T-helper 9 cell (primary cell): ENCODE data around the gene TMOD3.

Experiments
- DNase-seq: peaks from one replicate; pipeline ENCODE4 v3.0.0-alpha.2; 2020

Gene TMOD3

DNA sequence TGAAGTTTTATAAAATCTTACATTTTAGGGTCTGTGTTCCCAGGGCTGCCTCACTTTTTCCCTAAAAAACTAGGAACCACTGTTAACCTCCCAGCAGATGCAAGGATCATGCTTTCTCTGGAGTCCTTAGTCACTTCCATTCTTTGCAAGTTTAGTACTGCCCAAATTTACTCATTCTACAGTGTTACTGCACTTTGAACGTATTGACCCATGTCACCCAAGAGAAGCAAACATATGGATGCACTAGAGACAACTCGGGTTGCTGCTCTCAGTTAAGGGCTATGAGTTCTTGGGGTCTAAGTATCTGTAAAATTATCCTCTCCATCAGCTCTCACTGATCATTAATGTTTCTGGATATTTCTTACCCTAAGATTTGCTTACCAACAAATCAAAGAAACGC lies 83.1 kb downstream of the TMOD3 start:
- DNase-seq: no peak

DNA sequence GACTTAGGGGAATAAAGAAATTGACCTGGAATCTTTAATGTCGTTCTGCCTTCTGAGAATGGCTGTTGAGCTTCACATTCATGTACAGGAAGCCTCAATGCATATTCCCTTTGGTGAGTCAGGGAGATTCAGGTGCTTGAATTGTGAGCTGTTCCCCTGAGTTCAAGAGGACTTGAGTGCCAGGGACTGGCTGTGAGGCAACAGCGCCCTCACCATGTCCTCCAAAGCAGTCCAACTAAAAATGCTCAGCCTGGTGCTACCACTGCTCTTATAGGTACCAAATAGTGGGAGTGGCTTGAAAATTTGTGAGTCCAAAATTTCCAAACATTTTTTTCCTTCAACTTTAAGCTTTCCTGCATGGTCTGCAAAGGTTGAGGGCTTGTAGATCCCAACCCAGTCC lies 88.0 kb downstream of the TMOD3 start:
- DNase-seq: no peak

DNA sequence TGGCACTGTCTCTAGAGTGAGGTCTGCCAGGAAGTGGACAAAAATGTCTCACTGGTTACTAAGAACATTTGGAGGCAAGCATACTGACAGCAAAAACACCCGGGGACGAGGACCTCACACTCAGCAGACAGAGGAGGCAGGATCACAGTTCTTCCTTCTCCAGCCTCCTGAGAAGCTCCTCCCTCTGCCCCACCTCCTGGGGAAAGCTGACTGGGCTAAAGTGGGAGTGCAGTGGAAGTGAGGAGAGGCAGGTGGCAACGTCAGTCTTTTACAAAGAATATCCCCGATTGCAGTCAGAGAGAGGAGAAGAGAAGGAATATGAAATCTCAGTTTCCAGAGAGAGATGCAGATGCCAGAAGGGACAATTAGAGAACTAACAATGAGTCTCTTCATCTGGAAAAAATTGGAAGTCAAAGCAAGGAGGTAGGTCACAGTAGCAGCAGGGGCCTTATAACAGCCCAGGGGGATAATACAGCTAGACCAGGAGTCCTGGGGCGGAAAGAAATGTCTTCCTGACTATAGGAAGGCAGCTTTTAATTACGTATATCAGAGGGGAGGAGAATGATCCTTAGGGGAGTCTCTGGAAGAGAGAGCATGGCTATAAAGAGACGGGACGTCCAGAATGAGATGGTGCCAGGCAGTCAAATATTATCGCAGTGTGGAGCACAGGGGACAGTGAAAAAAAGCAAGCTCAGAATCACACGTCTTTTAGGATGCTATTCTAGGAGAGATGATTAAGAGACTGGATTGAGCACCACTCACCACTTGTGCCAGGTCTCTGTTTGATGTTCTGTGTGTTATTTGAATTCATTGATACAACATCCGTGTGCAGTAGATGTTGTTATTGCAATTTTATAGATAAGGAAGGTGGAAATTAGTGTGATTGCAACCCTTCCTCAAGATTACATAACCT lies 95.0 kb downstream of the TMOD3 start:
- DNase-seq: no peak

DNA sequence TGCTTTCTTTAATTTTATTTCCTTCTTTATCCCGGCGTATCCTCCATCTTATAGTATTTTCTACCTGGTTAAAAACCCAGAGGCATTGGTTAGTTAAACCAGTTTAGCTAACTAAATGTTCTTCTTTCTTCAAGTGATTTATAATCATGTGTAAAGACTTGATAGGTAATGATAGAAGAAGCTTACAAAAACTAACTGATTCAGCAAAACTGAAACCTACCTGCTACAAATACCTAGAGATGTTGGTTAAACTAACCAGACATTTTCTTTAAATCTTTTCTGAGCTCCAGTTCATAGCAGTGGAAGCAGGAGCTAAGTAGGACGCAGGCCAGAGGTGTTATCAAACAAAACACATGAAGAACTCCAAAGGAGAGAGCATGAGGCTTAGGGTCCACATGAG lies 97.4 kb downstream of the TMOD3 start:
- DNase-seq: no peak

DNA sequence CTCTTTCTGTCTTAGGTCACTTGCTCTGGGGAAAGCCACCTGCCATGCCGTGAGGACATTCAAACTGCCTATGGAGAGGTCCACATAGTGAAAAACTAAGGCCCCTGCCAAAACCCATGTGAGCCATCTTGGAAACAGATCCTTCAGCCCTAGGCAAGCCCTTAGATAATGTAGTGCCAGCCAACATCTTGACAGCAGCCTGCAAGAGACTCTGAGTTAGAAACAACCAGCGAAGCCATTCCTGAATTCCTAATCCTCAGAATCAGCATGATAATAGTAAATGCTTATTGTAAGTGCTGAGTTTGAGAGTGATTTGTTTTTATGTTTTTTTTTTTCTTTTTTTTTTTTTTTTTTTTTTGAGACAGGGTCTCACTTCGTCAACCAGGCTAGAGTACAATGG lies 101.6 kb downstream of the TMOD3 start:
- DNase-seq: no peak

DNA sequence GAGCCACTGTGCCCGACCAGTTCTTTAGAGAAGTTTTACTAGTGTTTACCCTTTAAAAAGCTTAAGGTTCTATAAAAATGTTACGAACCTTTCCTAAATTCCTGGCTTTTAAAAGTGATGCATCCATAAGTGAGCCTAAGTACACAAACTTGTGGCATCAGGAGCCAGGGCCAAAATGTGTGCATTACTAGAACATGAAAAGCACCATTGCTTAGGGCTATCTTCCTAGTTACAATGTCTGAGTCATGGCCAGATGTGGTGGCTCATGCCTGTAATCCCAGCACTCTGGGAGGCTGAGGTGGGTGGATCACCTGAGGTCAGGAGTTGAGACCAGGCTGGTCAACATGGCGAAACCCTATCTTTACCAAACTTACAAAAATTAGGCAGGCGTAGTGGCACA lies 102.2 kb downstream of the TMOD3 start:
- no peak for DNase-seq

DNA sequence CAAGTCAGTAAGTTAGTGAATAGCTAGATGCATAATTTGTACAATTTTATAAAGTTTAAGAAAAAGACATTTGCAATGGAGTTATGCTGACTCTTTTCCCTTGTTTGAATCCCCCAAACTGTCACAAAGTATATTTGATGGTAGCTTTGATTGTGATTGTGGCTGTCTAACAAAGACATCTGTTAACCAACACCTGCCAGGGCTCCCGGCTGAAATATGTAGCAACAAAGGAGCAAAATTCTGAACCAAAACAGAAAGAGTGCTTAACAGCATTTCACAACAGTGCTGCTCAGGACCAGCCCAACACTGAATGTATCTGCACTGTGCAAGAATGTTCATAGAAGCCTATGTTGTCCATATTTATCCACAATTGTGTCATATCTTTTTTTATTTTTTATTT lies 102.7 kb downstream of the TMOD3 start:
- DNase-seq: no peak

DNA sequence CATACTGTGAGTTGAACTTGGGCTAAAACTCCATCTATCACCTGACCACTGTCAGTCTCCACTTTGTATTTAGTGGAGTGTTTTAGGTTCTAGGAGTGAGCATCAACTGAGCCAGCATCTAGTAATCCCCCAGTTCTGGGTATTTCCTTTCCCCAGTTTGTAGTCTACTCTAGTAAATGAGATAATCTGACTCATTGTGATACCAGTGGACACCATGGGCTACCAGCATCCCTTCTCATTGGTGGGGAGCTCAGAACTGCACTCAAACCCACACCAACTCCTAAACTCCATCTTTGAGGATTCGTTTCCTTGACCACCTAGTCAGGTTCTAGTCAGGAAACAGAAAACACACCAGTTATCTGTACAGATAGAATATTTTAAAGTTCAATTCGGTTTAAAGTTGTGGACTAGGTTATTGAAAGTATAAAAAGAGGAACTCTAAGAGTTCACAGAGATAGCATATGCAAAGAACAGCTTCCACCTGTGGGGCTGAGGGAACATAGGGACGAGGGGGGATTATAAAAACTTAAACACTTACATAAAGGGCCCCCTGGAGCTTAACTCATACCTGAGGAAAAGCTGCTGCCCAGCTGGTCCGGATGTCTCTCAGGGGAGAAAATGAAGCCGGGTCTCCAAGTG lies 106.1 kb downstream of the TMOD3 start:
- no peak for DNase-seq

DNA sequence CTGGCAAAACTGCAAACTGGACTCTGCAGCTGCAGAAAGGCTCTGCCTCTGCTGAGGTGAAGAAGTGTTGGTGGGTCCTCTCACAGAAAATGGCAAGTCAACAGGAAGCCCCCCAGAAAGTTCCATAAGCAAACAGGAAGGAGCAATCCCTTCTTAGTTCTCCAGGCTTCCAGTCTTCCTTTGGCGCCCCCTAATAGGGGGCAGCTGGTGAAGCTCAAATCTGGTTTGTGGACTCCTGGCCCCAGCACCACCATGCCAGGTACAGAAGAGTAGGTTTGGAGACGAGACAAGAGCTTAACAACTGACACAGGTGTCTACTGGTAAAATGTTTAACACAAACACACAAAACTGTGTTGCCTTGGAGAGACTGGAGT lies 106.6 kb downstream of the TMOD3 start:
- DNase-seq: no peak

DNA sequence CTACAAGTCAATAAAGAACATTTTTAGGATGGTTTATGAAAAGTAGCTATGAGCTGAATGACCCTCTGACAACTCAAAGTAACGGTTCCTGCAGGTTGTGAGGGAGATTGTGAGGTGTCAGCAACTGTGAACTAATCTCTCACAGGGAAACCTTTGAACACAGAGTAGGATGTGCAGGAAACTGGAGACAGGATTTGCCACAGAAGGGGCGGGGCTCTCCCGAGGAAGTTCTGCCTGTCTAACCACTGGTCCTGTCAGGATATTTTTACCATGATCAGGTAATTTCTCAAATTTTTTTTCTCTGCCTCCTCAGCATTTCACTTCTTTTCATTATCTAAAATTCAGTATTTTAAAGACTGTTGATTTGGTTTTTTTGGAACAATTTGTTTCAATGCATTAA lies 108.8 kb downstream of the TMOD3 start:
- DNase-seq: no peak

DNA sequence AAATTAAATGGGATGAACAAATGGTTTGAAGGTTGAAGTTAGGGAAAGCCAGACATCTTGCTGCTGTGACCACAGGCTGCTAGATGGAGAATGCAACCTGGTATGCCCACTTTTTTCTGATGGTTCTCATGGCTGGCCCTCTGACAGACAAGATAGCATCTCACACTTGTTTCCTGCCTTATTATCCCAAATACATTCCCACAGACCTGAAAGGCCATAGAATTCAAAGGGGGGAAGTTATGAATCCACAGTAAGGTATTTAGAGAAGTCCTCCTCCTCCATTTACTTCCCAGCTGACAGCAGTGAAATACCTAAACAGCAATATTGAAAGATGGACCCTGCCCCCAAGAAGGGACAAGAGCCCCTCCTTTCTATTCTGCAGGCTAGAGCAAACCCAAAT lies 109.8 kb downstream of the TMOD3 start:
- no peak for DNase-seq

DNA sequence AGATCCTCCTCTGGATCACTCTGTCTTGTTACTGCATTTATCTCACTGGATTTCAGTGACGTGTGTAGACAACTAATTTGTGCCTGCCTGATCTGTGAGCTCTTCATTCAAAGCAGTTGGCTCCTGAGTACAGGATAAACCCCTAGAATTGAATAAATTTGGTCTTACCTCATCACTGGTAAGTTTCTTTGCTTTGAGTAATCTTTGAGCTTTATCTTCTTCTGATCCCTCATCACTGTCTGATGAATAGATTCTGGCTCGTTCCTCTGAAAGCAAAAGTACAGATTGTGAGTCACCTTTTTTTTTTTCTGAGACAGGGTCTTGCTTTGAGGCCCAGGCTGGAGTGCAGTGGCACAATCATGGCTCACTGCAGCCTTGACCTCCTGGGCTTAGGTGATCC lies 117.7 kb downstream of the TMOD3 start:
- no peak for DNase-seq

DNA sequence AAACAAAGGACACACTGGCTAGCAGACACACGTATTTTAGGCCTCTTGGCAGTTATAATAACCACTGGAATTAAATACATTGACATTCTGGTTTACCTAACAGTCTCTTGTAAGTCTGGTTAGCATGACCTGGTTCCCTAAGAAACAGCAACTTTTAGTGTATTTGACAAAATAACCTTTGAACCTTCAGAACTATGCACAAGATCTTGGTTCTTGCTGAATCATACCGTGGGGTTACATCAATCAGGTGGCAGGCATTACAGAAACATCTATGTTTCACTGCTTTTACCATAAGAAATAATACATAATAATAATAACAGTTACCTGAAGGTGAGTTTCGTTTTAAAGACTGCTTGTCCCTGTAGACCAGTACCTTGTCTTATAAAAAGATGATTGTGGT lies 123.4 kb downstream of the TMOD3 start:
- no peak for DNase-seq

DNA sequence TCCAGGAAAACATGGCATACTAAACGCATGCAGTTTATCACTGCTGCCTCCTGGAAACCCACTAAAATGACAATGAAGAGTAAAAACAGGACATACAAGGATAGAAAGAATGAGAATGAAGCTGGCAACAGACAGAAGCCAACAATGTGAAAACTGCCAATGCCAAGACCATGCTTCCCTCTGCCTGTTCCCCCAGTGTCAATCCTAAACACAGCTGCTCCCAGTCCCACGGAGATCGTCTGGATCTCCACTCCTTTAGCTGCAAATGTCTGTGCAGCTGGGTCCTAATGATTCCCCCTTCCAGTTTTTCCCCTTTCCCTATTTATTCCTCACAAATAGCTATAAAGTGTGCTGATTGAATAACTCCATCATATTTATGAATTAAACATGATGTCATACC lies 126.1 kb downstream of the TMOD3 start:
- DNase-seq: no peak
